IMR-90 (cell line): Measurements from ENCODE around the gene ADARB2. TPM values are rescaled to one million over a fixed set of nuclear protein-coding genes. Genes with fewer than 3 reads are reported as not detected.

Experiments
- ATAC-seq: fragments of 200-7000 bp; cut with Tn5 transposase; 2 replicates; pipeline ENCODE4 v1.9.1; 2020; ENCODE audit warnings: low read depth, mild to moderate bottlenecking, moderate library complexity
- BruUV-seq: library from RNA; stranded (reverse); fragments of 400-500 nt; replicated peaks from 2 replicates; lab custom pipeline; 2021; lab: Mats Ljungman, UMichigan
- CTCF ChIA-PET: fragments of 300-600 bp; formaldehyde crosslinking; extraction: SDS; loops from one replicate; lab custom pipeline; 2021; ENCODE audit warnings: antibody characterized with exemption; lab: Yijun Ruan, JAX
- POLR2A ChIA-PET: fragments of 300-600 bp; sonication (Branson Sonifier 250); formaldehyde crosslinking; loops from one replicate; lab custom pipeline; 2022; ENCODE audit warnings: antibody characterized with exemption; ENCODE audit not compliant: unreplicated experiment; lab: Charles Lee
- DNase-seq: peaks from one replicate; pipeline ENCODE4 v3.0.0; 2013
- H2AFZ ChIP-seq: replicated peaks from 2 replicates; pipeline ENCODE3; 2013; ENCODE audit warnings: low read length, mild to moderate bottlenecking; ENCODE audit not compliant: poor library complexity
- H2AK5ac ChIP-seq: 2 replicates; pipeline ENCODE4 v1.6.1; 2013; ENCODE audit warnings: low read depth, low read length, inconsistent platforms
- H2AK9ac ChIP-seq: replicated peaks from 2 replicates; pipeline ENCODE3; 2013; ENCODE audit warnings: mild to moderate bottlenecking, low read depth, low read length, moderate library complexity; ENCODE audit not compliant: poor library complexity
- H2BK120ac ChIP-seq: 2 replicates; pipeline ENCODE4 v1.6.1; 2013; ENCODE audit warnings: low read depth, low read length, inconsistent platforms
- H2BK15ac ChIP-seq: 3 replicates; pipeline ENCODE4 v1.6.1; 2013; ENCODE audit warnings: low read depth, low read length, inconsistent platforms
- H2BK20ac ChIP-seq: 2 replicates; pipeline ENCODE4 v1.6.1; 2013; ENCODE audit warnings: low read depth, mild to moderate bottlenecking, inconsistent platforms, low read length, moderate library complexity
- H2BK5ac ChIP-seq: 2 replicates; pipeline ENCODE4 v1.6.1; 2013; ENCODE audit warnings: mild to moderate bottlenecking, low read depth, low read length, inconsistent platforms; ENCODE audit not compliant: poor library complexity, severe bottlenecking
- H3K14ac ChIP-seq: replicated peaks from 2 replicates; pipeline ENCODE4 v1.6.1; 2013; ENCODE audit warnings: low read depth, low read length, inconsistent platforms
- H3K18ac ChIP-seq: 2 replicates; pipeline ENCODE4 v1.6.1; 2013; ENCODE audit warnings: low read depth, low read length, control low read depth
- H3K23ac ChIP-seq: 2 replicates; pipeline ENCODE4 v1.6.1; 2013; ENCODE audit warnings: low read depth, low read length, inconsistent platforms
- H3K27ac ChIP-seq: 2 replicates; pipeline ENCODE4 v1.5.1; 2013; ENCODE audit warnings: mild to moderate bottlenecking, control low read depth, low read length; ENCODE audit not compliant: insufficient read depth
- H3K27me3 ChIP-seq: 2 replicates; pipeline ENCODE4 v1.6.1; 2013; ENCODE audit warnings: low read length; ENCODE audit not compliant: control insufficient read depth, insufficient read depth
- H3K36me3 ChIP-seq: 2 replicates; pipeline ENCODE4 v1.6.1; 2013; ENCODE audit warnings: low read length, mixed read lengths; ENCODE audit not compliant: control insufficient read depth, insufficient read depth
- H3K4ac ChIP-seq: 2 replicates; pipeline ENCODE4 v1.6.1; 2013; ENCODE audit warnings: low read depth, low read length, inconsistent platforms
- H3K4me1 ChIP-seq: 2 replicates; pipeline ENCODE4 v1.6.1; 2013; ENCODE audit warnings: low read length, mixed read lengths; ENCODE audit not compliant: control insufficient read depth, insufficient read depth
- H3K4me2 ChIP-seq: 2 replicates; pipeline ENCODE4 v1.6.1; 2013; ENCODE audit warnings: low read depth, mild to moderate bottlenecking, control low read depth, low read length, moderate library complexity
- H3K4me3 ChIP-seq: 2 replicates; pipeline ENCODE4 v1.5.1; 2013; ENCODE audit warnings: low read depth, mild to moderate bottlenecking, control low read depth, low read length, moderate library complexity; ENCODE audit not compliant: insufficient read depth
- H3K56ac ChIP-seq: 2 replicates; pipeline ENCODE4 v1.6.1; 2013; ENCODE audit warnings: low read length, inconsistent platforms; ENCODE audit not compliant: insufficient read depth; ENCODE audit errors: extremely low read depth
- H3K79me1 ChIP-seq, 2 experiments: 2 replicates each; pipeline ENCODE4 v1.6.1; 2013; ENCODE audit warnings: low read length in 2 of 2, inconsistent platforms in 1 of 2, low read depth in 1 of 2
- H3K9ac ChIP-seq: 2 replicates; pipeline ENCODE4 v1.6.1; 2013; ENCODE audit warnings: low read depth, low read length, control low read depth
- H3K9me1 ChIP-seq: 2 replicates; pipeline ENCODE4 v1.6.1; 2013; ENCODE audit warnings: low read length, inconsistent platforms; ENCODE audit not compliant: insufficient read depth
- H3K9me3 ChIP-seq: 2 replicates; pipeline ENCODE4 v1.6.1; 2013; ENCODE audit warnings: low read length; ENCODE audit not compliant: control insufficient read depth, insufficient read depth
- H4K20me1 ChIP-seq: 2 replicates; pipeline ENCODE4 v1.6.1; 2013; ENCODE audit warnings: low read length, inconsistent platforms; ENCODE audit not compliant: insufficient read depth
- H4K5ac ChIP-seq: 2 replicates; pipeline ENCODE4 v1.6.1; 2013; ENCODE audit warnings: mild to moderate bottlenecking, low read depth, low read length, control low read depth
- H4K8ac ChIP-seq, 2 experiments: 2 replicates each; pipeline ENCODE4 v1.6.1; 2013; ENCODE audit warnings: low read depth in 2 of 2, low read length in 2 of 2, control low read depth in 1 of 2, inconsistent platforms in 1 of 2
- H4K91ac ChIP-seq: 2 replicates; pipeline ENCODE4 v1.6.1; 2013; ENCODE audit warnings: low read depth, low read length, inconsistent platforms; ENCODE audit not compliant: insufficient read depth
- BHLHE40 ChIP-seq: fragments of 150-350 bp; IDR thresholded peaks from 2 replicates; pipeline ENCODE4 v1.6.1; 2016; ENCODE audit warnings: mild to moderate bottlenecking, low read depth, low read length
- CEBPB ChIP-seq: IDR thresholded peaks from 2 replicates; pipeline ENCODE4 v1.6.1; 2012; ENCODE audit warnings: low read depth, low read length, improper control_type of control experiment
- CHD1 ChIP-seq: IDR thresholded peaks from 2 replicates; pipeline ENCODE4 v1.6.1; 2012; ENCODE audit warnings: low read depth, low read length, improper control_type of control experiment
- FOS ChIP-seq: fragments of 150-350 bp; IDR thresholded peaks from 2 replicates; pipeline ENCODE4 v1.6.1; 2016; ENCODE audit warnings: low read depth, low read length
- MAZ ChIP-seq: IDR thresholded peaks from 2 replicates; pipeline ENCODE4 v1.6.1; 2012; ENCODE audit warnings: low read depth, mild to moderate bottlenecking, low read length, improper control_type of control experiment, moderate library complexity, borderline replicate concordance
- MXI1 ChIP-seq: IDR thresholded peaks from 2 replicates; pipeline ENCODE4 v1.6.1; 2012; ENCODE audit warnings: low read depth, mild to moderate bottlenecking, low read length, moderate library complexity, borderline replicate concordance
- NFE2L2 ChIP-seq: fragments of 150-350 bp; IDR thresholded peaks from 2 replicates; pipeline ENCODE4 v1.6.1; 2016; ENCODE audit warnings: low read depth, mild to moderate bottlenecking, low read length
- POLR2A ChIP-seq: IDR thresholded peaks from 2 replicates; pipeline ENCODE4 v1.6.1; 2012; ENCODE audit warnings: mild to moderate bottlenecking, low read depth, low read length
- RAD21 ChIP-seq: IDR thresholded peaks from 2 replicates; pipeline ENCODE4 v1.6.1; 2012; ENCODE audit warnings: low read length, improper control_type of control experiment
- RCOR1 ChIP-seq: IDR thresholded peaks from 2 replicates; pipeline ENCODE4 v1.6.1; 2012; ENCODE audit warnings: mild to moderate bottlenecking, low read length, improper control_type of control experiment; ENCODE audit not compliant: insufficient replicate concordance
- RFX5 ChIP-seq: IDR thresholded peaks from 2 replicates; pipeline ENCODE4 v1.8.0; 2012; ENCODE audit warnings: low read depth, mild to moderate bottlenecking, low read length, moderate library complexity
- SMC3 ChIP-seq: fragments of 150-350 bp; IDR thresholded peaks from 2 replicates; pipeline ENCODE4 v1.6.1; 2016; ENCODE audit warnings: low read depth, mild to moderate bottlenecking, antibody characterized with exemption, low read length, moderate library complexity
- WGBS, 2 experiments: methylation state at CpG; one replicate each; pipeline versions ENCODE4 v1.1.5 to v1.1.7; 2013; ENCODE audit warnings: missing lambda C conversion rate in 2 of 2; ENCODE audit not compliant: insufficient read length in 1 of 2; ENCODE audit errors: extremely low coverage in 2 of 2; 5-methylcytosine and 5-hydroxymethylcytosine counted together
- dilution Hi-C: fragments of 300-500 bp; cut with HindIII; formaldehyde crosslinking; loops from one replicate; pipeline ENCODE4 v1.14.3; 2018; ENCODE audit warnings: low sequenced_read_pairs; ENCODE audit not compliant: unreplicated experiment
- in situ Hi-C: fragments of 300-500 bp; cut with MboI; formaldehyde crosslinking; loops from 3 replicates; pipeline ENCODE4 v1.14.3; 2019; ENCODE audit warnings: low sequenced_read_pairs, inconsistent platforms, mixed read lengths
- intact Hi-C: fragments of 100-400 bp; cut with micrococcal nuclease; formaldehyde crosslinking; loops from 2 replicates; pipeline ENCODE4 v1.10.0; 2022
- polyA plus RNA-seq, 3 experiments: library from polyadenylated mRNA; depleted of rRNA; stranded (reverse); fragments of >200 nt; gene quantifications; 2 replicates each; pipeline ENCODE4 v1.2.3, GENCODE V29; 2012; ENCODE audit warnings: low replicate concordance in 1 of 3
- total RNA-seq: library from RNA; depleted of rRNA; stranded (reverse); fragments of >200 nt; gene quantifications from 2 replicates; pipeline ENCODE4 v1.2.3, GENCODE V29; 2012
- TF ChIP-seq, protein P1 (sequence below): conservative IDR thresholded peaks from 2 replicates; pipeline ENCODE4 v1.5.1; 2012; ENCODE audit warnings: mild to moderate bottlenecking, low read depth, low read length, improper control_type of control experiment
- TF ChIP-seq, protein P2 (sequence below): fragments of 150-350 bp; IDR thresholded peaks from 2 replicates; pipeline ENCODE4 v1.6.1; 2017; ENCODE audit warnings: mild to moderate bottlenecking, antibody characterized with exemption, low read length, low read depth
- TF ChIP-seq, protein P3 (sequence below): fragments of 150-350 bp; IDR thresholded peaks from 2 replicates; pipeline ENCODE4 v1.6.1; 2016; ENCODE audit warnings: low read depth, mild to moderate bottlenecking, low read length, moderate library complexity, borderline replicate concordance

Gene ADARB2
- total and polyA plus RNA-seq, 2 of the 4 experiments (the other 2 are of a cell fraction), result not detected

DNA sequence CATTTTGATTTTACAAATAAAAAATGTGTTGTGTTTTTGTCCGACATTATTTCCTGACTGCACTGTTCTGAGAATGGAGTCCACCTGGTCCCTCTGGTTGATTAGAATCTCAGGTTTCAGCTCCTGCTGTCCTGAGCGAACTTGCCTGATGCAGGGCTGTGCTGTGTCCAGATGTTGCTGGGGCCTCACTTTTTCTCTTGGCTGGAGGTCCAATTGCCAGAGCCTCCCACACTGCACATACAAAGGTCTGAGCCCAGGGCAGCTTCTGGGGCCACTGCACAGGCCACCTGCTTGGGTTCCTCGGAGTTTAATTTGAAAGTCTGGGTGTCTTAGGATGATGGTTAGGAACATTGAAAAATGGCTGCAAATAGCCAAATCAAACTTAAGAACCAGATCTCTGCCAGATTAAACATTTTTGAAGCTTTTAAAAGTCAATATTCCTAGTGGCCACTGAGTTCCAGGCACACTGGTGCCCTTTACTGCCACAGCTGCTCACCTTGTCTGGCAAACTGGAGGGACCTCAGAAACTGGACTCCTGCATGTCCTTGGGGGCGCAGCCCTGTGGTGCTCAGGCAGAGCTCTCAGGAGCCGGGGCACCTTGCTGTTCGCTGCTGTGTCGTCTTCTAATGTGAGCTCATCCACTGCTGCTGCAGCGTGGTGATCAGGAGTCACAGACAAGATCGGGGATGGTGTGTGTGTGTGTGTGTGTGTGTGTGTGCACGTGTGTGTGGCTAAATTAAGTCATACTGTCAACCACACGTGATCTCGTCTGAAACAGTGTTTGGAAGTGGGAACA is 606.1 kb downstream of the ADARB2 start:
- no peak overlapping the region for H2BK20ac ChIP-seq
- no peak overlapping the region for H3K4me3 ChIP-seq
- no peaks in the 10 kb centered on the region for H3K27me3 ChIP-seq
- no peak overlapping the region for H3K18ac ChIP-seq
- H3K27ac ChIP-seq, result no peak overlapping the region
- no peak overlapping the region for H2AFZ ChIP-seq
- no peak overlapping the region for H3K4me2 ChIP-seq
- H4K20me1 ChIP-seq, result no peaks in the 10 kb centered on the region
- H3K9me1 ChIP-seq, result peaks cover 8% of the 10 kb centered on the region; the same call in 1 of the 2 replicates
- no peak overlapping the region for H2BK5ac ChIP-seq
- H3K4me1 ChIP-seq, result no peaks in the 10 kb centered on the region
- dilution Hi-C loops, result no loop called here
- H3K4ac ChIP-seq, result no peak overlapping the region
- peaks cover 29% of the 10 kb centered on the region for H3K36me3 ChIP-seq
- DNase-seq, result no peak
- ATAC-seq, result no peak
- H4K91ac ChIP-seq, result no peak overlapping the region
- WGBS, 2 experiments, result 100% methylated on average over 5 of the region's 12 CpGs; no CpG with 5 or more reads in 1 of the 2 experiments
- no peaks in the 10 kb centered on the region for H3K9me3 ChIP-seq
- in situ Hi-C loops, result no loop called here
- H3K9ac ChIP-seq, result no peak overlapping the region
- H4K5ac ChIP-seq, result no peak overlapping the region
- H3K56ac ChIP-seq, result no peak overlapping the region
- no peak overlapping the region for H4K8ac ChIP-seq
- POLR2A ChIA-PET, result no interaction called here
- no peak overlapping the region for H2AK5ac ChIP-seq
- no TSS peak for BruUV-seq
- intact Hi-C loops, result no loop called here
- no peak overlapping the region for H2BK15ac ChIP-seq
- H2AK9ac ChIP-seq, result no peak overlapping the region
- no peak overlapping the region for H3K23ac ChIP-seq
- H2BK120ac ChIP-seq, result no peak overlapping the region
- H3K79me1 ChIP-seq, result 0 out of 4 replicates have a peak, but pooled peaks cover 0 to 2% of the 10 kb centered on the region in 2 experiments
- H3K14ac ChIP-seq, result no peak overlapping the region
- CTCF ChIA-PET, result no interaction called here
- TF ChIP-seq CEBPB (no peak), MAZ (no peak), RAD21 (no peak), CHD1 (no peak), RCOR1 (no peak), POLR2A (no peak), MXI1 (no peak), NFE2L2 (no peak), FOS (no peak), SMC3 (no peak), RFX5 (no peak), BHLHE40 (no peak)
- TF ChIP-seq, protein P1, sequence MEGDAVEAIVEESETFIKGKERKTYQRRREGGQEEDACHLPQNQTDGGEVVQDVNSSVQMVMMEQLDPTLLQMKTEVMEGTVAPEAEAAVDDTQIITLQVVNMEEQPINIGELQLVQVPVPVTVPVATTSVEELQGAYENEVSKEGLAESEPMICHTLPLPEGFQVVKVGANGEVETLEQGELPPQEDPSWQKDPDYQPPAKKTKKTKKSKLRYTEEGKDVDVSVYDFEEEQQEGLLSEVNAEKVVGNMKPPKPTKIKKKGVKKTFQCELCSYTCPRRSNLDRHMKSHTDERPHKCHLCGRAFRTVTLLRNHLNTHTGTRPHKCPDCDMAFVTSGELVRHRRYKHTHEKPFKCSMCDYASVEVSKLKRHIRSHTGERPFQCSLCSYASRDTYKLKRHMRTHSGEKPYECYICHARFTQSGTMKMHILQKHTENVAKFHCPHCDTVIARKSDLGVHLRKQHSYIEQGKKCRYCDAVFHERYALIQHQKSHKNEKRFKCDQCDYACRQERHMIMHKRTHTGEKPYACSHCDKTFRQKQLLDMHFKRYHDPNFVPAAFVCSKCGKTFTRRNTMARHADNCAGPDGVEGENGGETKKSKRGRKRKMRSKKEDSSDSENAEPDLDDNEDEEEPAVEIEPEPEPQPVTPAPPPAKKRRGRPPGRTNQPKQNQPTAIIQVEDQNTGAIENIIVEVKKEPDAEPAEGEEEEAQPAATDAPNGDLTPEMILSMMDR, result no peak
- TF ChIP-seq, protein P2, sequence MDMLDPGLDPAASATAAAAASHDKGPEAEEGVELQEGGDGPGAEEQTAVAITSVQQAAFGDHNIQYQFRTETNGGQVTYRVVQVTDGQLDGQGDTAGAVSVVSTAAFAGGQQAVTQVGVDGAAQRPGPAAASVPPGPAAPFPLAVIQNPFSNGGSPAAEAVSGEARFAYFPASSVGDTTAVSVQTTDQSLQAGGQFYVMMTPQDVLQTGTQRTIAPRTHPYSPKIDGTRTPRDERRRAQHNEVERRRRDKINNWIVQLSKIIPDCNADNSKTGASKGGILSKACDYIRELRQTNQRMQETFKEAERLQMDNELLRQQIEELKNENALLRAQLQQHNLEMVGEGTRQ, result no peak
- TF ChIP-seq, protein P3, sequence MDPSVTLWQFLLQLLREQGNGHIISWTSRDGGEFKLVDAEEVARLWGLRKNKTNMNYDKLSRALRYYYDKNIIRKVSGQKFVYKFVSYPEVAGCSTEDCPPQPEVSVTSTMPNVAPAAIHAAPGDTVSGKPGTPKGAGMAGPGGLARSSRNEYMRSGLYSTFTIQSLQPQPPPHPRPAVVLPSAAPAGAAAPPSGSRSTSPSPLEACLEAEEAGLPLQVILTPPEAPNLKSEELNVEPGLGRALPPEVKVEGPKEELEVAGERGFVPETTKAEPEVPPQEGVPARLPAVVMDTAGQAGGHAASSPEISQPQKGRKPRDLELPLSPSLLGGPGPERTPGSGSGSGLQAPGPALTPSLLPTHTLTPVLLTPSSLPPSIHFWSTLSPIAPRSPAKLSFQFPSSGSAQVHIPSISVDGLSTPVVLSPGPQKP, result no peak
